Measurements from ENCODE around the gene AKR7A2.
"Not testable (repeated sequence)": the region's sequence is repeated elsewhere in the genome, so short reads cannot be mapped to it uniquely, and the experiment has no call there.

Gene AKR7A2

DNA sequence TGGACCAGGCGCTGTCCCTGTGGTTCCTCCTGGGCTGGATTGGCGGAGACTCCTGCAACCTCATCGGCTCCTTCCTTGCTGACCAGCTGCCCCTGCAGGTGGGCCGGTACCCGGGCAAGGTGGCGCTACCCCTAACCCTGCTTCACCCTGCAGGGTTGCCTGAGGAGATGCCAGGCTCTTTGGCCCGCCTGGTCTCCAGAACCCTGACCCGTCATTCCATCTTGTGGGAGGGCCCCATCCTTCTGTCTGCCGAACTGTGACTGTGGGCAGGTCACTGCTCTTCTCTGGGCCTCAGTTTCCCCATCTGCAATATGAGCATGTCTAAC is 12.7 kb upstream of the AKR7A2 start:
- no peak for DNase-seq

DNA sequence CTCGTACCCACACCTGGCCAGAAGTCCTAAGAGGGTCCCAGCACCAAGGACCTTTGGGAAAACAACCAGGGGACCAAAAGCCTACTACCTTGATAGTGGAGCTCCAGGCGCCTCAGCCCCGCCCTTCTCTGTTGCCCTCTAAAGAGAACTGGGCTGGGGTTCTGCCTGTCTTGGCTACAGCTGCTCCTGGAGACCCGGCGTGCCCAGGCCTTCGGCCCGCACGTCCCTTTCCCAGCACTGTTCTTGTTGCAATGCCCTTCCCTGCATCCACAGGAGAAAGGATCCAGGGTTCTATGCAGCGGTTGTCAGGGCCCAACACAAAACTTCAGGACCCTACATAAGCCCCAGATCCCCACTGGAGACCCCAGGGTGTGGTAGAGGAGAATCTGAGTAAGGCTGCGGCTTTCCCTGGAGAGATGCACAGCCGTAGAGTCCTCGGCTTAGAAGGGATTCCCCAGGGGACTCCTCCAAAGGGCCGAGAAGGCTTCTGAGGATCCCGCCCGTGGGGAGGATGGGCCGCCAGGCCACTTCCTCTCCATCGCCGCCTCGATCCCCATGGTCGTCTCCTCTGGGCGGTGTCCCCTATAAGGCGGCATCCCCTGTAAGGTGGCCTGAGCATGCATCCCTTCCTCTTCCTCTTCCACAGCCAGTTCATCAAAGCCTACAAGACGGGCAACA is 12.2 kb upstream of the AKR7A2 start:
- no peak for DNase-seq

DNA sequence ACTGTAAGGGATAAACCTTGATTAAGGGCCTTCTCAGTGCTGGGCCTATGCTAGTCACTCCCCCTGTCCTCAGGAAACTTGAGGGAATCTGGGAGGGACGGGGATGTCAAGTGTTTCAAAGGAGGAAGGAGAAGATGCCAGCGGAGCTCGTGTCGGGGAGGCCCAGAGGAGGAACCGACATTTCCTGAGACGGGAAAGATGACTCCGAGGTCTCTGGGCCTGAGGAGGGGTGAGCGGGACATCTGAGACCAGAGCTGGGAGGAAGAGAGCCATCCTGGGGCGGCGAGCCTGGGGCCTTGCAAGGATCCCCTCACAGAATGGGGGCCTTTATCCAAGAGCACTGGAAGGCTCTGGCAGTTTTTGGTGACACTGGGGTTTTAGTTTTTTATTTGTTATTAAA is 10.5 kb upstream of the AKR7A2 start:
- no peak for DNase-seq

DNA sequence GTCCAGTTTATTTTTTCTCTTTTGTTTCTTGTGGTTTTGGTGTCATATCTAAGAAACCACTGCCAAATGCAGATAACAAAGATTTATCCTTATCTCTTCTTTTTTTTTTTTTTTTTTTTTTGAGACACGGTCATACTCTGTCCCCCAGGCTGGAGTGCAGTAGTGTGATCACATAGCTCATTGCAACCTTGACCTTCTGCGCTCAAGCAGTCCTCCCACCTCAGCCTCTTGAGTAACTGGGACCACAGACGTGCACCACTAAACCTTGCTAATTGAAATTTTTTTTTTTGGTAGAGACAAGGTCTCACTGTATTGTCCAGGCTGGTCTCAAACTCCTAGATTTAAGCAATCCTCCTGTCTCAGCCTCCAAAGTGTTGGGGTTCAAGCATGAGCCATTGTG is 9.1 kb upstream of the AKR7A2 start:
- no peak for DNase-seq

DNA sequence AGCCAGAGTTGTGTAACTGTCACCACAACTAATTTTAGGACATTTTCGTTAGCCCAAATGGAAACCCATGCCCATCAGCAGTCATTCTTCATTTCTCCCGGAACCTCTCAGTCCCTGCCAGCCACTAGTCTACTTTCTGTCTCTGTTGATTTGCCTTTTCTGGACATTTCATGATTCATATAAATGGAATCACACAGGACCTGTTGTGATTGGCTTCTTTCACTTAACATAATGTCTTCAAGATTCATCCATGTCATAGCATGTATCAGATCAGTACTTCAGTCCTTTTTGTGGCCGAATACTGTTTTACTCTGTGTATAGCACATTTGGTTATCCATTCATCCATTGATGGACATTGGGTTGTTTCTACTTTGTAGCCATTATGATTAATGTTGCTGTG is 7.3 kb upstream of the AKR7A2 start:
- no peak for DNase-seq

DNA sequence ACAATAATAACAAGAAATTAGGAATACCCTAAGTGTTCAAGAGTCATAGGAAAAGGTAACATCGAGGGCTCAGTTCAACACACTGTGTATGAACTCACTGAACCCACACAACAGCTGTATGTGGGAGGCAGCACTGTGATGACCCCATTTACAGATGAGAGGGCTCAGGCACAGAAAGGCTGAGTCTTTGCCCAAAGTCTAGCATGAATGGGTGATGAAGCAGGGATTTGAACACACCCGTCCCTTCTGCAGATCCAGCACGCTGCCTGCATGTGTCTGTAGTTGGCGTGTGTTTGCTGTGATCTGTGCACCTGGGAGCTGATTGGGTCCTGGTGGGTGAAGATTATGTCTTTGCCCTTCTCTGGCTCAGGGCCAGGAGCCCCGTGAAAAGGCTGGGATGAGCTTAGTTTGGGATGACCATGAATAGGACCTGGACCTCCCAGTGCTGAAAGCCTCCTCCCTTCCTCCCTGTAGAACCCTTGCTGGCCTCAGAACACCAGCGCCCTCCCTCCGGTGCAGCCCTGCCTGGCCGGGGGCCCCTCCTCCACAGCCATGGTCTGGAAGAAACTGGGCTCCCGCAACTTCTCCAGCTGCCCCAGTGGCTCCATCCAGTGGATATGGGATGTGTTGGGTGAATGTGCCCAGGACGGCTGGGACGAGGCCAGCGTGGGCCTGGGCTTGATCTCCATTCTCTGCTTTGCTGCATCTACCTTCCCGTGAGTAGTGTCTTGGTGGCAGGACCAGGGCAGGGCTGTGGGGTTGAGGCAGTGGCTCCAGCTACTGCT is 5.4 kb upstream of the AKR7A2 start:
- no peak for DNase-seq

DNA sequence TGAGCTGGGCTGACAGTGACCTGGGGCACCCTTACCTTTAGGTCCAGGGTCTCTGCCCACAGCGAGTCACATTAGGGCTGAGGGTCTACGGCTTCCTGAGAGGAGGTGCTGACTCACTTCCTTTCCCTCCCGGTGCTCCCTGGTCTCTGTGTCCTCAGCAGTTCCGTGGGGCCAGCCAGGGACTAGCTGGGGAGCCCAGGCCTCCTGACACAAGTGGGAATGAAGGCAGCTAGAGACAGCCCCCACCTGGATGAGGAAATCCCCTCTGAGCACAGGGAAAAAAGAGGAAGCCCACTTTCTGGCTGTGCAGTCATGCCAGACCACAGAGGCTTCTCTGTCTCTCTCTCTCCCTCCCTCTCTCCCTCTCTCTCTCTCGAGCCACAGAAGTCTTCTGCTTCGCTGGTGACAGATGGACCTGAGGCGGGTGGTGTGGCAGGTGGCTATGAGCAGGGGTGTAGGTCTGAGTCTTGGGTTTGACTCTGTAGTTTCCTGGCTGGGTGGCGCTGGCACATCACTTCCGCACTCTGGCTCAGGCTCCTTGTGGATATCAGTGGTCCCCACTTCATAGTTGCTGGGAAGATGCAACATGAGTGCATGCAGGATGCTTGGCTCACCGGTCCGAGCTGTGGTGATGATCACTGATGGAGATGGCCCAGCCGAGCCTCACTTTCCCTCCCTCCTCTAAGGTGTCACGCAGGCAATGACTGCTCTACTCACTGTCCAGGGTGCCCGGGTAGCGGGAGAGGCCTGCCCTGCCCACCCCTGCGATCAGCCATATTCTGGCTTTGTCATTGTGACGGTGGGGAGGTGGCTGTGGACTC is 3.6 kb upstream of the AKR7A2 start:
- no peak for DNase-seq

DNA sequence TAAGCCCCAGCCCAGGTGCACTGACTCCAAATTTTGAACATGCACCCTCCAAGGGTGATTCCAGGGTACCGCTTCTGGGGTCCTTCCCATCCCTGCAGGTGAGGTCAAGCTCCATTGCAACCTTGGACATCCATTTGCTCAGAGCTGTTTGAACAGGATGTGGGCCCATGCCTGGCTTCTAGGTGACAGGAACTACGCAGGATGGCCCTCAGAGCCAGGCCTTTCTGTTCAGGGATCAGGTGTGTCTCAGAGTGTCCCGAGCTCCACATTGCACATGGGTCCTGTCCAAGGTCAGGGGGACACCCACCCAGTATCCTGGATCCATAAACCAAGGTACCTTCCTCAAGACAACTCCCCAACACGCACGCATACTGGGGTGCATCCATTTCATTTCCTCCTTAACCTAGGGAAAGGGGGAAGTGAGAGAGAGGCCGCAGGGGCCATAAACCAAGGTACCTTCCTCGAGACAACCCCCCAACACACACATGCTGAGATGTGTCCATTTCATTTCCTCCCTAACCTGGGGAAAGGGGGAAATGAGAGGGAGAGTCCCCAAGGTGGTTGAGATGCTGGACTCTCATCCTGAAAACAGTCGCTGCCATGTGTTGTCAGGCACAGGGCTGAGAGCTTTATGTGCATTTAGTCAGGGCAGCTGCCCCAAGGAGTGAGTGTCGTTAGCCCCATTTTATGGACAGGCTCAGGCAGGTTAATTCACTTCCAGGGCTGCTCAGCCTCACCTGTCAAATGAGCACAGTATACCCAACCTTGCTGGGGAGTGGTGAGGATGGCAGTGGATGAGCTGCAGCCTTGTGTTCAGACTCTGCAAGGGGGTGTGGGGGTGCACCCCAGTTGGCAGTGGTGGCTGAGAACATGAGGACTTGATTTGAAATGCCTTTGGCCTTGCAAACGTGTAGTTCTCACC is 2.3 kb upstream of the AKR7A2 start:
- no peak for DNase-seq

DNA sequence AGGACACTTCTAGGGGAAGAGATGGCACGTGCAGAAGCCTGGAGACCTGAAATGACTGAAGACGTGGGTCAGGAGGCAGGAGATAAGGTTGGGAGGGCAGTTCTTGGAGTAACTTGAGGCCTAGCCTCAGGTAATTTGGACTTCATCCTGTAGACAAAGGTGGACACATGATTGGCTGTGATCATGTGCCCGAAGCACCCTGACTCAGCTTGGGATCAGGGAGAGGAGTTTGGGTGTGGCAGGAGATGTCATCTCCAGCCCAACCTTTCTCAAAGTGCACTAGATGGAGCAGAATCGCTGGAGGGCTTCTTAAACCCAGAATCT is 1.7 kb upstream of the AKR7A2 start:
- DNase-seq = no peak

DNA sequence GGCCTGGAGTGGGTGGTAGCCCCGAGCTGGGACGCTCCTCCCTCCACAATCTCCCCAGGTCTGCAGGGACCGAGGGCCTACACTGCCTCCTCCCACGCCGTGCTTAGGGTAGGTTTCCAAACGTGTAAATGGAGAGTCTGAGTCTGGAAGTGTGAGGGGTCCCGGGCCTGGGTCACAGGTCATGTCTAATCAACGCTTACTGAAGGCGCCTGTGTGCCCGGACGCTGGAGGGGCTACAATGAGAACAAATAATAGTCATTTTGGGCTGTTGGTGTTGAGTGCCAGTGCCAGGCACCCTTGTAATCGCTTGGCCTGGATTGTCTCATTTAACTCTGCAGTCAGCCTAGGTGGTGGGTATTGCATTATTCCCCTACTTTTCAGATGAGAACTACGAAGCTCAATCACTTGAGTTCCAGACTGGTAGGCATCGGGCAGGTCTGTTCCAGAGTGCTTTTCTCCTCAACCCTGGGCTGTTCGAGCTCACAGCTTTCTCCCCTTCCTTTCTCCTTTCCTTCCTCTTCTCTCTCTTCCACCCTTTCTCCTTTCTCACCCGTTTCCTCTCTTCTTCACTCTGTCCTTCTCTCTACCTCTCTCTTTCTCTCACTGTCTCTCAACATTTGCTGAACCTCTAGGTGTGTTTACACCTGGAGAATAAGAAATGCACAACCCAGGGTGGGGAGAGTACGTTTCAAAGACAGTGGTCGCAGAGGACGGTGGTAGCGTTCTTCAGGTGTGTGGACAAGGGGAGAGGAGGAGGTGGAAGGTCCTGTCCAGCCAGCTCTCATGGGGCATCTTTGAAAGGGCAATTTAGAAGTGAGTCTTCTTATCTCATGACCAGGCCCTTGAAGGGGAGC is 1.1 kb upstream of the AKR7A2 start:
- no peak for DNase-seq

DNA sequence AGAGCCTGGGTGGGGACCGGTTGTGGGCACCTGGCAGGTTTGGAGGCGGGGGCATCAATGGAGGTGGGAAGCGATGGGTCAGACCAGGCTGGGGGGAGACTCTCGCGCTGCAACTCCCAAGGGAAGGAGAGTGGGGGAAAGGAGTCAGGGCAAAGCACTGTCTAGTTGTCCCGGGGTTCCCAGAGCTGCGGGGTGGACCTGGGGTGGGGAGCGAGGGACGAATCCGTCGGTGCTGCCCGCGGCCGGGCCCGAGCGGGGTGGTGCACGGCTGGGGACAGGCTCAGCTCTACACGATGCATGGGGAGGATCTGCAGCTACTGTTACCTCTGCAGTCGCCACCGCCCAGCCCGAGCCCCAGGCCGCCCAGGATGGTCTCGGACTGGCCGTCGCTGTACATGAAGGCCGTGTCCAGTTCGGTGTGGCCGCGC is 427 bp downstream of the AKR7A2 start:
- DNase-seq = no peak

DNA sequence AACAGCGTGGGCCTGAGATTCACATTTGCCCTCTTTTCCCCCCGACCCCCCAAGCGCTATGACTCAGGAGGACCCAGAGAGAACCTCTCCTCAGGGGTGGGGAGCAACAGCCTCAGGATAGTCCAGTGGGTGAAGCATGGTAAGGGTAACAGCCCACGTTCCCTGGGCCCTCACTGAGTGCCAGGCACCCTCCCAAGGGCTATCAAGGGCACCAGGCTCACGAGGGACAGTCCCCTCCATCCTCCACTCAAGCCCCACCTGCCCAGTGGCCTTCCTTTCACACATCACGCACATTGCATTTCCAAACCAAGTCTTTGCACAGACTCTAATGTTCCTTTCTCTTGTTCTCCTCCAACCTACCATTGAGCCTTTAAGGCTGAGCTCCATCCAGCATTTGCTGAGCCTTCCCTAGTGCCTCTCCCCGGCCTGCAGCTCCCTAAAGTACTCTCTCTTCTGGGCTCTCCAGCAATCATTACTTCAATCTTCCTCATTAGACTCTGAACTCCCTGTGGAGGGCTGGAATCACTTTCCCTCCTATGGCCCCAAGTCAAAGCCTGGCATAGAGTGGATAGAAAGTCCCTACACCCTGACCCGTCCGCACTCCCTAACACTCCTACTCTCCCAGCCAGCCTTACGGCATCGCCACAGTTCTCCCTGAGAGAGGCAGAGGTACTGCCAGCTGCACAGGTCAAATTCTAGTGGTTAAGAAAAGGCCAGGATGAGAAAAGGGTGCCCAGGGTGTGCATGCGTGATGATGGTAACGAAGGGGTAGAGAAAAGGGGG is 1.0 kb downstream of the AKR7A2 start:
- DNase-seq = no peak

DNA sequence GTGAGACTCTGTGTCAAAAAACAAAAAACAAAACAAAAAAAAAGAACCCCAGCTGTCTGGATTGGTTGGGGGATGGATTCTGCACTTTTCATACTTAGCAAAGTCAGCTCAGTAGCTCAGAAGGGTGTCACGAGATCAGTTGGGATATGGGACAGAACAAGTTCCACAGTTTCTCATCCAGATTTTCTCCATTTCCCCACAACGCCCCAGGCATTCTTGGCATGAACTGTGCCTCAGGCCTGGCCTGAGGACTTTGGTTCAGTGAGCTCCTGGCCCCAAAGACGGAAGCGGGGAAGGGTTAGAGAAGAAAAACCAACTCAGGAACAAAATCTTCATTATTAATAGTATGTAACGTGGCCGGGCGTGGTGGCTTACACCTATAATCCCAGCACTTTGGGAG is 1.9 kb downstream of the AKR7A2 start:
- no peak for DNase-seq

DNA sequence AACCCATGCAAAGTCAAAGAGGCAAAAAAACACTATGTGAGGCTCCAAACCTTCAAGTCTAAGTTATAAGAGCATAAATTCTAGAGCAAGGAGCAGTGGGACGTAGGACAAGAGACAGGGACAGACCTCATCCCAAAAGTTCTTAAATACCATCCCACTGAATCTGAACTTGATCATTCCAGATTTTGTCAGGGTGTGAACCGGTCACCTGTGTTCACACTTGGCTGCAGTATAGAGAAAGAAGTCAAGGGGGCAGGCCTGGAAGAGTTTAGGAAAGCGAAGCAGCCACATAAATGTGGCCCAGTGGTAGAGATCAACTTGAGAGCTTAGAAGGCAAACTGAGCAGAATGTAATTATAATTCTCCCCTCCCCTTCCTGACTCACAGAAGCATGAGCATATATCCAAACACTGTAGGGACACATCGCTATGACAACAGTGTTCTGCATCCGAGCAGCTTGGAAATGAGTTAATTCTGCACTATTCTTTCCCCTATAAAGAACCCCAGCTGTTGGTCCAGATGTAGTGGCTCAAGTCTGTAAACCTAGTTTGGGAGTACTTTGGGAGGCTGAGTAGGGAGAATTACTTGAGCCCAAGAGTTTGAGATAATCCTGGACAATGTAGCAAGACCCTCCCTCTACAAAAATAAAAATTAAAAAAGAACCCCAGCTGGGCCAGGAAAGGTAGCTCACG is 2.7 kb downstream of the AKR7A2 start:
- DNase-seq = no peak

DNA sequence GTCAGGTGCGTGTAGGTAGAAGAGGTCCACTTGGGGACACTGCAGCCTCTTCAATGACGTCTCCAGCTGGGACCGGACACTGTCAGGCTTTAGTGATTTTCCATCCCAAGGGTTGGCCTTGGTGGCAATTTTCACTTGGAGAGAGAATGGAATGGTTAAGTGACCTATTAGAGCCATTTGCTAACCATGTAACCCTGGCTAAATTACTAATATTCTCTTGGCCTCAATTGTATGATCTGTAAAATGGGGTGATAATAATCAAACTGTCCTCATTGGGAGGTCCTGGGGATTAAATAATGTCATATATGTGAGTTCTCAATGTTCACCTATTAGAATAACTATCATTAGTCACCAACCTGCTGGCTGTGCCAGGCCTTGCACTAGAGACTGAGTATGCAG is 3.4 kb downstream of the AKR7A2 start:
- DNase-seq = no peak

DNA sequence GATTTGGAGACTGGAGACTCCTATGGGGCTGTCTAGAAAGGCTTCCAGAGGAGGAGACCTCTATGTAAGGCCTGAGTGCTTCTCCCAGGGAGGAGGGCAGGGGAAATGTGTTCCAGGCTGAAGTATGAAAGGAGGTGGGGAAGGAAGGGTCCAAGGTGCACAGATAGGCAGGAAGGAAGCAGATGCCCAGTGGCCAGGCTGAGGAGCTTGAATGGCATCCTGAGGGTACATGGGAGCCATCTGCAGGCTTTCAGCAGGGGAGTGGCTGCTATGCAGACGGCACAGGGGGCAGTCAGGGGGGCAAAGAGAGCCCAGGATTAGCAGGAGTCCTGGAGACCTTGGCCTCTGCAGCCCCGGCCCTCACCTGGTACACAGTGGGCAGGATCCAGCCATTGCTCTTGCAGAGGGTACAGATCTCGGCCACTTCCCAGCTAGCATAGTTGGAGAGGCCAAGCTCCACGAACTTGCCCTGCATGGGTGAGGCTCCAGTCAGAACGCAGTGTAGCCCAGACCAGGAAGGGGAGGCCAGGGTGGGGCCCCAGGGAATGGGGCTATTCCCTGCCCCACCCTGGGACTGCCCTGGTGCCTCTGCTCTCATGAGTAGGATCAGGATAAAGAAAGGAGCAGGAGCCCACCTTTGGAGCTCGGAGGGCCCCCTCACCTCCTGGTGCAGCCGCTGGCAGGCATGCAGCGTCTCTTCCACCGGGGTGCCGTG is 4.0 kb downstream of the AKR7A2 start:
- DNase-seq = no peak

DNA sequence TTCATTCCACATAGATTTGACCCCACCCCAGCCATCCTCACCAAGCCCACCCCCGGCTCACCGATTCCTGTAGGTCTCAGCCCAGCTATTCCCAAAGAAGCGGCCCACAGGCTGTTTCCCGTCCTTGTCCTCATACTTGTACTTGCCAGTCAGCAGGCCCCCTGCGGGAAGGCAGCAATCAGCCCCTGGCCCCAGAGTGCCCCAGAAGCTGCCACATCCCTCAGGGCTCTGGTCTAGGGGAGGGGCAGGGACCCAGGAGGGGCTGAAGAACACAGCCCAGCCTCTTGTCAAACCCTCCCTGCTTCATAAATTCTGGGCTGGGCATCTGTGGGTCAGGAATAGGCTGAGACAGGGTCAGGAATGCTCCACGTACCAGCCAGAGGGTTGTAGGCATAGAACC is 5.0 kb downstream of the AKR7A2 start:
- DNase-seq = no peak

DNA sequence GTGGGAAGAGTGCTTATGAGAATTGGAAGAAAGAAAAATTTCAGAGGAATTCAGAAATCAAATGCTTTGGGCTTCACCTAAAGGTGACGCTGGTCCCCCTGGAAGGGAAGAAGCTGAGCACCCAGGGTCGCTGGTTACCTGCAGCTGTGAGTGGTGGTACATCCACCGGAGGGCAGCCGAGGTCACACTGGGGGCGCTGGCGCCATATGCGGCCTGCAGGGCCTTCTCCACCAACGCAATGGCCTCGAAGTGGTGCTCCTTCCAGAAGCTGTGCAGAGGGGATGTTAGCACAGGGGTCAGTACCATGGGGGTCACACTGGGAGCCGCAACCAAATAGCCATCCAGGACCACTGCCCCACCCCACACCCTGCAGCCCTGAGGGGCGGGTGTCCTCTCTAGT is 6.1 kb downstream of the AKR7A2 start:
- DNase-seq = no peak

DNA sequence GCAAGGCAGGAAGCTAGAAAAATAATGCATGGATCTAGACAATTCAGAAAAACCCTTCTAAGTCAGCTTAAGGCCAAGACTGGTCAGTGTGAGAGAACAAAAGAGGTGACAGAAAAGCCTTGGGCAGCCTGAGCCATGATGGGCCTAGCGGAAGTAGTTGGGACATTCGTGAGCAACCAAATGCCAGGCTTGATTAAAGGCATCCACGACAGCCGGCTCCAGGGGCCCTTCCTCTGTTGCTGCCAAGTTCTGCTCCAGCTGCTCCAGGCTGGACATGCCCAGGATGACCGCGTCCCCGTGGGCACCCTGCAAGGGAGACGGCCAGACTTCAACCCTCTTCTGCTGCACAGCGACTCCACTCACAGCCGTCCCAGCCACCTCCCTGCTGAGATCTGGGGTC is 7.9 kb downstream of the AKR7A2 start:
- not testable (repeated sequence) for DNase-seq

DNA sequence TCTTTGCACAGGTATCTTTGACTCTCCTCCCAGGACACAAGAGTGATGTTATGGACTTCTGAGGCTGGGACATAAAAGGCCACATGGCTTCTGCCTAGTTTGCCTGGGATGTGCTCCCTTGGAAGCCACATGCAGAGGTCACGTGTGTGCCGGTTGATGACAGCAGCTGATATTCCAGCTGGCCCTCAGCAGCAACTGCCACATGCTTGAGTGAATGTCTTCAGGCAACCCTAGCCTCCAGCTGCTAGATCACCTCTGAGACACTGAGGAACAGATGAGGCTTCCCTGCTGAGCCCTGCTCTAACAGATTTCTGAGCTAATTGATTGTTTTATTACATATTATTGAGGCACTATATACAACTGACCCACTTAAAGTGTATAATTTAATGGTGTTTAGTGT is 11.7 kb downstream of the AKR7A2 start:
- DNase-seq = no peak
